Omental fat pad (tissue), 4 donors: ENCODE data around the gene MRPL19. TPM values are rescaled to one million over a fixed set of nuclear protein-coding genes. Genes with fewer than 3 reads are reported as not detected.
"Not testable (repeated sequence)": the region's sequence is repeated elsewhere in the genome, so short reads cannot be mapped to it uniquely, and the experiment has no call there.

Experiments
- ATAC-seq: fragments of 150-250 bp; one replicate; pipeline ENCODE4 v1.9.1; 2016; ENCODE audit warnings: mild to moderate bottlenecking, moderate library complexity; ENCODE audit not compliant: low FRiP score
- DNase-seq: peaks from one replicate; pipeline ENCODE4 v3.0.0-alpha.2; 2019; ENCODE audit warnings: low spot score
- CTCF ChIP-seq, 3 donors: fragments of 450-650 bp; IDR thresholded peaks; one replicate each; pipeline ENCODE4 v1.5.1; 2016 to 2017; ENCODE audit warnings: antibody characterized with exemption in 3 of 3, mild to moderate bottlenecking in 3 of 3, moderate library complexity in 2 of 3
- total RNA-seq, 4 donors: library from RNA; depleted of rRNA; stranded (reverse); fragments of >200 nt; gene quantifications; one replicate each; pipeline ENCODE4 v1.1.0, GENCODE V29; 2016

Gene MRPL19
- total RNA-seq, 4 donors from 2014 or later, result 28.2 to 33.7 (median 29.9) TPM

DNA sequence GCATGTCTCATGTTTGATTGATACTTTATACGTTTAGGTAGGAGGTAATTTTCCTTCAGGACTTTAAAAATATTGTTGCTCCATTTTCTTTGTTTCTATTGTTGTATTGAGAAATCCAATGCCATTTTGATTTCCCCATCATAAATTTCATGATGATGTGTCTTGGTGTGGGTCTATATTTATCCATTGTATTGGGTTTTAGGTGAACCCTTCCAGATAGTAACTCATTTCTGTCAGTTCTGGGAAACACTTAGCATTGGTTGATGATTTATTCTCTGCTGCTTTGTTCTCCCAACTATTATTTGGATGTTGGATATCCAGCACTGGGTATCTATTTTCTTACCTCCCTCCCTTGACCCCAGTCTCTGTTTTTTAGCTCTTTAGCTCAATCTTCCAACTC is 10.0 kb downstream of the MRPL19 start:
- no peak for DNase-seq
- ATAC-seq, result no peak
- TF ChIP-seq CTCF (IDR thresholded peaks at IDR 0.05), result no peak

DNA sequence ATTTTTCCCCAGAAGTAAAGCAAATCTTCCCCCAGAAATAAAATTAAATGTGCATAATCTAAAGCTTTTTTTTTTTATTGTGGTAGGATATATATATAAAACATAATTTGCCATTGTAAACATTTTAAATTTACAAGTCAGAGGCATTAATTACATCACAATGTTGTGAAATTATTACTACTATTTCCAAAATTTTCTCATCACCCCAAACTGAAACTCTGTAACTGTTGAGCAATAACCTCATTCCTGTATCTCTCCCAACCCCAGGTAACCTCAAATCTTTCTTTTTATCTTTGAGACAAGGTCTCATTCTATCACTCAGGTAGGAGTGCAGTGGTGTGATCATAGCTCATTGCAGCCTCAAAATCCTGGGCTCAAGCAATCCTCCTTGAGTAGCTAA is 11.2 kb downstream of the MRPL19 start:
- no peak for DNase-seq
- ATAC-seq, result no peak
- TF ChIP-seq CTCF (IDR thresholded peaks at IDR 0.05), result no peak

GRCh38 chr2:75666911-75667310 is 20.3 kb downstream of the MRPL19 start:
- no peak for DNase-seq
- no peak for ATAC-seq
- TF ChIP-seq CTCF (IDR thresholded peaks at IDR 0.05), result no peak

- no peak for TF ChIP-seq CTCF (IDR thresholded peaks at IDR 0.05)
- ATAC-seq (no peak), DNase-seq (no peak)
Measured at GRCh38 chr2:75667884-75668283, 21.3 kb downstream of the MRPL19 start.

GRCh38 chr2:75675423-75675822 is 28.8 kb downstream of the MRPL19 start:
- not testable (repeated sequence) for DNase-seq, ATAC-seq

DNA sequence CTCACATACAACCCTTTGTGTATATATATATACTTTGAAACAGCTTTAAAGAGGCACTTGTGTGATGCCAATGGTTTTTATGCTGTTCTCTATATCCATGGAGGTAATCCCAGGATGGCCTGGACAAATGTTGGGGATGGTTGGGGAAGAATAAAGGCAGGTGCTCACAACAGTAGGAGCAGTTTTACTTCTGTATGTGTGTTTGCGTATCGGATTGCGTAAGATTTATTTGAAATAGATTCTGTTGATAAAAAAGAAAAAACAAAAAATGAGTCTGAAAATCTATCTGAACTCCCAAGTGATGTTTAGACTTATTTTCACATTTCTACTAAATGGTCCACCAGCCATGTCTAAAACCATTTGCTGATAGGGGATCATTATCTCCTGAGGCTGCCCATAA is 29.3 kb downstream of the MRPL19 start:
- ATAC-seq (no peak), DNase-seq (no peak)
- TF ChIP-seq CTCF (IDR thresholded peaks at IDR 0.05), result no peak

DNA sequence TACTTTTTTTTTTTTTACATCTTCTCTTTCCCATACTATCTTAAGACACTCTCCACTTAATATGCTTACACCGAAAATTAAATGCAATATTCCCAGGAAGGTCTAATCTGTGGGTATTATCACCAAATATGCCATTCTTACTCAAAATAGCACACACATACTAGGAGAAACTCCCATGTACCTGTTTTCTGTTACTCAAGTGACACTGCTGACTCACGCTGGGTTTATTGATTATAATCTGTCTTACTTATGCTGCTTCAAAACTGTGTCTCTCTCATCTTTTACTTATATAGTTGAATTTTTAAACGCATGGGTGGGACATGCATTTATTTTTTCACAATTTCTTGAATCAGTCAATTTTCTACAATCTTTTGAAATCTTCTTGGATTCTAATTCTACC is 29.9 kb downstream of the MRPL19 start:
- DNase-seq (no peak), ATAC-seq (no peak)
- no peak for TF ChIP-seq CTCF (IDR thresholded peaks at IDR 0.05)

DNA sequence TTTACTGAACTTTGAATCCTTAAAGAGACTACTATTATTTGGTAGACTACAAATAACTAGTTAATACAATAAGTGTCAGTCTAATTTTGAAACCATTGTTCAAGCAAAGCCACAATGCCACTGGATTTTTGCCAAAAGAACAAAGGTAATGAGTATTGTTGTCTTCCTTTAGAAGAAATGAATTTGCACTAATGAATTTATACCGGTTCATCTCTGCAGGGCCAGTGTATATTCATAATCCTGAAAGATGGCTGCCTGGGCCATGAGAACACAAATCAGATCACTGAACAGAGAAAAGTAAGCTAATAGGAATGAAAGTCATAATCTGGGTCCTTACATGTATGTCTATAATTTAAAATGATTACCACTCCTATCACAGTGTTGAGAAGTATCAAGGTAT is 33.0 kb downstream of the MRPL19 start:
- no peak for TF ChIP-seq CTCF (IDR thresholded peaks at IDR 0.05)

More for the DNA sequence above, 33.0 kb downstream of the MRPL19 start:
- ATAC-seq (no peak), DNase-seq (no peak)
